SK-N-SH (cell line): ENCODE data around the gene CHMP6.

Experiments used
- POLR2AphosphoS5 ChIP-seq: IDR thresholded peaks from 2 replicates; pipeline ENCODE4 v1.6.1; 2012; ENCODE audit warnings: low read depth, low read length
- TF ChIP-seq, protein P1 (sequence below): fragments of 150-350 bp; IDR thresholded peaks from 2 replicates; pipeline ENCODE4 v1.6.1; 2016; ENCODE audit warnings: mild to moderate bottlenecking, low read depth, low read length
- TF ChIP-seq, protein P2 (sequence below): fragments of 200-600 bp; sonication (generic); IDR thresholded peaks from 2 replicates; pipeline ENCODE4 v1.6.1; 2017; ENCODE audit warnings: antibody characterized with exemption, mild to moderate bottlenecking, moderate library complexity

DNA sequence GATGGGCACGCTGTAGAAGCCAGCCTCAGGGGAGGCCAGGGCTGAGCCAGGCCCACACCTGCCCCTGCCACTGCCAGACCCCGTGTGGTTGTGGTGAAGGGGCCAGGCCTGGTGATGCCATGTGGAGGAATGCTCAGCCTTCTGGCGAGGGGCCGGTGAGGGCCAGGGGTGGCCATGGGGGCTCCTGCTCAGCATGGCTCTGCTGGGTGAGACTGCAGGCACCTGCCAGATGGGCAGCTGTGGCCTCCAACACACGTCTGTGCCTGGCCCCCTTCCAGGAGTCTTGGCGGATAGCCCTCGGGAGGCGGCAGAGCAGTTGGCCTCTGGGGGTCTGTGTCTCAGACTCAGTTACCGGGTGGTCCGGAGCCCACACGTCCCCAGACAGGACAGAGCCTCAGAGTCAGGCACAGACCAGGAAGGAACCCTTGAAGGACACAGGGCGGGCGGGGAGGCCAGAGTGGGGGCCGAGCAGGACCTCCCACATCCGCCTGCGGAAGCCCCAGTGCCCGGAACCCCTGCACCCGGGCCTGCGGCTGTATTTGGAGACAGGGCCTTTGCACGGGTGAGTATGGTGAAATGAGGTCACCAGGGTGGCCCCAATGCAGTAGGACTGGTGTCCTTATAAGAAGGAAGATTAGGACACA is 22.5 kb upstream of the CHMP6 start:
- TF ChIP-seq, protein P1, sequence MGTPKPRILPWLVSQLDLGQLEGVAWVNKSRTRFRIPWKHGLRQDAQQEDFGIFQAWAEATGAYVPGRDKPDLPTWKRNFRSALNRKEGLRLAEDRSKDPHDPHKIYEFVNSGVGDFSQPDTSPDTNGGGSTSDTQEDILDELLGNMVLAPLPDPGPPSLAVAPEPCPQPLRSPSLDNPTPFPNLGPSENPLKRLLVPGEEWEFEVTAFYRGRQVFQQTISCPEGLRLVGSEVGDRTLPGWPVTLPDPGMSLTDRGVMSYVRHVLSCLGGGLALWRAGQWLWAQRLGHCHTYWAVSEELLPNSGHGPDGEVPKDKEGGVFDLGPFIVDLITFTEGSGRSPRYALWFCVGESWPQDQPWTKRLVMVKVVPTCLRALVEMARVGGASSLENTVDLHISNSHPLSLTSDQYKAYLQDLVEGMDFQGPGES, result no peak
- TF ChIP-seq, protein P2, sequence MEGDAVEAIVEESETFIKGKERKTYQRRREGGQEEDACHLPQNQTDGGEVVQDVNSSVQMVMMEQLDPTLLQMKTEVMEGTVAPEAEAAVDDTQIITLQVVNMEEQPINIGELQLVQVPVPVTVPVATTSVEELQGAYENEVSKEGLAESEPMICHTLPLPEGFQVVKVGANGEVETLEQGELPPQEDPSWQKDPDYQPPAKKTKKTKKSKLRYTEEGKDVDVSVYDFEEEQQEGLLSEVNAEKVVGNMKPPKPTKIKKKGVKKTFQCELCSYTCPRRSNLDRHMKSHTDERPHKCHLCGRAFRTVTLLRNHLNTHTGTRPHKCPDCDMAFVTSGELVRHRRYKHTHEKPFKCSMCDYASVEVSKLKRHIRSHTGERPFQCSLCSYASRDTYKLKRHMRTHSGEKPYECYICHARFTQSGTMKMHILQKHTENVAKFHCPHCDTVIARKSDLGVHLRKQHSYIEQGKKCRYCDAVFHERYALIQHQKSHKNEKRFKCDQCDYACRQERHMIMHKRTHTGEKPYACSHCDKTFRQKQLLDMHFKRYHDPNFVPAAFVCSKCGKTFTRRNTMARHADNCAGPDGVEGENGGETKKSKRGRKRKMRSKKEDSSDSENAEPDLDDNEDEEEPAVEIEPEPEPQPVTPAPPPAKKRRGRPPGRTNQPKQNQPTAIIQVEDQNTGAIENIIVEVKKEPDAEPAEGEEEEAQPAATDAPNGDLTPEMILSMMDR, result no peak
- TF ChIP-seq POLR2AphosphoS5, result no peak
